Osteocyte (in vitro differentiated cells): Measurements from ENCODE around the gene IZUMO4. TPM values are rescaled to one million over a fixed set of nuclear protein-coding genes. Genes with fewer than 3 reads are reported as not detected.

Experiments used
- DNase-seq: peaks from one replicate; pipeline ENCODE4 v3.0.0; 2021; ENCODE audit warnings: mixed read lengths; ENCODE audit not compliant: unreplicated experiment; ENCODE audit errors: extremely low spot score
- H3K27ac Mint-ChIP-seq: one replicate; pipeline ENCODE4 v1.8.0; 2021; ENCODE audit warnings: mild to moderate bottlenecking, mixed read lengths; ENCODE audit not compliant: unreplicated experiment
- H3K27me3 Mint-ChIP-seq: one replicate; pipeline ENCODE4 v1.8.0; 2021; ENCODE audit warnings: mixed read lengths; ENCODE audit not compliant: unreplicated experiment
- H3K36me3 Mint-ChIP-seq: one replicate; pipeline ENCODE4 v1.8.0; 2021; ENCODE audit warnings: mixed read lengths; ENCODE audit not compliant: unreplicated experiment
- H3K4me1 Mint-ChIP-seq: one replicate; pipeline ENCODE4 v1.8.0; 2021; ENCODE audit warnings: mixed read lengths; ENCODE audit not compliant: unreplicated experiment
- H3K4me3 Mint-ChIP-seq: one replicate; pipeline ENCODE4 v1.8.0; 2021; ENCODE audit warnings: mild to moderate bottlenecking, moderate library complexity, mixed read lengths; ENCODE audit not compliant: unreplicated experiment
- H3K9me3 Mint-ChIP-seq: one replicate; pipeline ENCODE4 v1.8.0; 2021; ENCODE audit warnings: mixed read lengths; ENCODE audit not compliant: unreplicated experiment
- CTCF ChIP-seq: fragments of 200-600 bp; sonication (generic); IDR thresholded peaks from 2 replicates; pipeline ENCODE4 v1.5.0; 2021; ENCODE audit warnings: antibody characterized with exemption, mild to moderate bottlenecking, moderate library complexity
- total RNA-seq: library from RNA; stranded (reverse); gene quantifications from 2 replicates; pipeline ENCODE4 v1.2.1, GENCODE V29; 2021

The IZUMO4 gene
- total RNA-seq, 1 donor from 2014 or later, result 4.8 TPM

- Mint-ChIP-seq H3K9me3 (no peaks in the 10 kb centered on the region), H3K4me3 (no peak overlapping the region), H3K27me3 (no peaks in the 10 kb centered on the region), H3K4me1 (peaks cover 45% of the 10 kb centered on the region), H3K36me3 (no peaks in the 10 kb centered on the region), H3K27ac (peak overlapping the region; percentile 66)
- no peak for DNase-seq
- no peak for TF ChIP-seq CTCF
Observed at GRCh38 chr19:2056837-2057192, 39.9 kb upstream of the IZUMO4 start.

- Mint-ChIP-seq H3K4me3 (no peak overlapping the region), H3K36me3 (no peaks in the 10 kb centered on the region), H3K27ac (peak overlapping the region; percentile 98), H3K9me3 (no peaks in the 10 kb centered on the region), H3K4me1 (peaks cover 53% of the 10 kb centered on the region), H3K27me3 (no peaks in the 10 kb centered on the region)
- no peak for DNase-seq
- TF ChIP-seq CTCF, result no peak
Observed at GRCh38 chr19:2057484-2058469, 38.9 kb upstream of the IZUMO4 start.

- Mint-ChIP-seq H3K4me3 (peak overlapping the region; percentile 11), H3K9me3 (no peaks in the 10 kb centered on the region)
Observed at GRCh38 chr19:2058570-2059421, 37.9 kb upstream of the IZUMO4 start.

GRCh38 chr19:2059422-2060201 lies 37.1 kb upstream of the IZUMO4 start:
- H3K4me3 Mint-ChIP-seq, result peak overlapping the region; percentile 77
- peak overlapping the region; percentile 98 for H3K27ac Mint-ChIP-seq
- DNase-seq, result peak; percentile 92
- H3K27me3 Mint-ChIP-seq, result no peaks in the 10 kb centered on the region
- H3K36me3 Mint-ChIP-seq, result no peaks in the 10 kb centered on the region
- H3K4me1 Mint-ChIP-seq, result peaks cover 54% of the 10 kb centered on the region
- no peak for TF ChIP-seq CTCF
- H3K9me3 Mint-ChIP-seq, result no peaks in the 10 kb centered on the region

More at GRCh38 chr19:2058570-2059421, 37.9 kb upstream of the IZUMO4 start:
- no peaks in the 10 kb centered on the region for H3K27me3 Mint-ChIP-seq
- peak overlapping the region; percentile 98 for H3K27ac Mint-ChIP-seq
- H3K36me3 Mint-ChIP-seq, result no peaks in the 10 kb centered on the region
- peaks cover 54% of the 10 kb centered on the region for H3K4me1 Mint-ChIP-seq
- DNase-seq, result no peak
- TF ChIP-seq CTCF, result no peak
